GM13977 (cell line): ENCODE results near the gene GATAD2A.

Experiments
- DNase-seq: peaks from one replicate; pipeline ENCODE4 v3.0.0; 2012; ENCODE audit warnings: low spot score
- in situ Hi-C: fragments of 300-500 bp; cut with MboI; formaldehyde crosslinking; loops from one replicate; pipeline ENCODE4 v1.12.0; 2022; ENCODE audit warnings: low sequenced_read_pairs, low pct_unique_long_range_greater_than_20kb, mixed read lengths, inconsistent platforms; ENCODE audit not compliant: unreplicated experiment
- TF ChIP-seq, protein P1 (sequence below): IDR thresholded peaks from 2 replicates; pipeline ENCODE4 v1.5.1; 2012; ENCODE audit warnings: mild to moderate bottlenecking, control low read depth; ENCODE audit not compliant: insufficient read depth; ENCODE audit errors: extremely low read depth, missing control alignments

GATAD2A gene

DNA sequence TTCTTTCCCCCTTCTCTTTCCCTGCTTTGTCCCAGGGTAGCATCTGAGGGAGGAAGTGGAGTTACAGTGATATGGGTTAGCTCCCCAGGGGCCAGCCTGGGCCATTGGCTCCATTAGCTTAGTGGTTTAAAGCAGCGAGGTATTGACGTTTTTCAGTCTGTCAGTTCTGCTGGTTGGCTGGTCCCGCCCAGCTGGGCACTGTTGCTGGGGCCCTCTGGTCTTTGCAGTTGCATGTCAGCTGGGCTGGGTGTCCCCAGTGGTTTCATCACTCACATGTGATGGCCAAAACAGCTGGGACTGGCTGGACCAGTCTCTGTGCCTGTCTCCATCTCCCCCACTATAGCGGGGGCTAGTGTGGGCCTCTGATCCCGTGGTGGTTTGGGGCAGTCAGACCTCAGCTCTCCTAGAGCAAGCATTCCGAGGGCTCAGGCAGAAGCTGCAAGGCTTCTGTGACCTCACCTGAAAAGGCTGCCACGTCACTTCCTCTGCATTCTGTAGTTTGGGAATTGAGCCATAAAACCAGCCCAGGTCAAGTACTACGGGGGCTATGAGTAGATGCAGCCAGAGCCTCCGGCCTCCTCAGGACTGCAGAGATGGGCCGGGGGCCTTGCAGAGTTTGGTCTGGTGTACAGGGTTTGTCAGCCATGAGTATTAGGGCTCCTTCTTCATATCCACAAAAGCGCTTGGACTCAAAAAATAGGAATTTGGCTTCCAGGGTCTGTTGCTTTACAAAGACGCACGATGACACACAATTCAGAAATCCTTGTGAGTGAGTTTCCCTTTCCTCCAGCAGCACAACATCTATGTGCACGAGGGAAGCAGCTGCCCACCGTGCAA lies 79.9 kb downstream of the GATAD2A start:
- DNase-seq: no peak
- TF ChIP-seq, protein P1, sequence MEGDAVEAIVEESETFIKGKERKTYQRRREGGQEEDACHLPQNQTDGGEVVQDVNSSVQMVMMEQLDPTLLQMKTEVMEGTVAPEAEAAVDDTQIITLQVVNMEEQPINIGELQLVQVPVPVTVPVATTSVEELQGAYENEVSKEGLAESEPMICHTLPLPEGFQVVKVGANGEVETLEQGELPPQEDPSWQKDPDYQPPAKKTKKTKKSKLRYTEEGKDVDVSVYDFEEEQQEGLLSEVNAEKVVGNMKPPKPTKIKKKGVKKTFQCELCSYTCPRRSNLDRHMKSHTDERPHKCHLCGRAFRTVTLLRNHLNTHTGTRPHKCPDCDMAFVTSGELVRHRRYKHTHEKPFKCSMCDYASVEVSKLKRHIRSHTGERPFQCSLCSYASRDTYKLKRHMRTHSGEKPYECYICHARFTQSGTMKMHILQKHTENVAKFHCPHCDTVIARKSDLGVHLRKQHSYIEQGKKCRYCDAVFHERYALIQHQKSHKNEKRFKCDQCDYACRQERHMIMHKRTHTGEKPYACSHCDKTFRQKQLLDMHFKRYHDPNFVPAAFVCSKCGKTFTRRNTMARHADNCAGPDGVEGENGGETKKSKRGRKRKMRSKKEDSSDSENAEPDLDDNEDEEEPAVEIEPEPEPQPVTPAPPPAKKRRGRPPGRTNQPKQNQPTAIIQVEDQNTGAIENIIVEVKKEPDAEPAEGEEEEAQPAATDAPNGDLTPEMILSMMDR: no peak
- in situ Hi-C loops: loop anchor here (25.0 kb wide), 1 partner anchor 323 kb away; the partner anchor contains the start of gene MEF2B

GRCh38 chr19:19485998-19486290 lies 80.5 kb downstream of the GATAD2A start:
- in situ Hi-C loops: loop anchor here (25.0 kb wide), 1 partner anchor 324 kb away; the partner anchor contains the start of gene MEF2B
- no peak for DNase-seq
- TF ChIP-seq, protein P1: no peak

DNA sequence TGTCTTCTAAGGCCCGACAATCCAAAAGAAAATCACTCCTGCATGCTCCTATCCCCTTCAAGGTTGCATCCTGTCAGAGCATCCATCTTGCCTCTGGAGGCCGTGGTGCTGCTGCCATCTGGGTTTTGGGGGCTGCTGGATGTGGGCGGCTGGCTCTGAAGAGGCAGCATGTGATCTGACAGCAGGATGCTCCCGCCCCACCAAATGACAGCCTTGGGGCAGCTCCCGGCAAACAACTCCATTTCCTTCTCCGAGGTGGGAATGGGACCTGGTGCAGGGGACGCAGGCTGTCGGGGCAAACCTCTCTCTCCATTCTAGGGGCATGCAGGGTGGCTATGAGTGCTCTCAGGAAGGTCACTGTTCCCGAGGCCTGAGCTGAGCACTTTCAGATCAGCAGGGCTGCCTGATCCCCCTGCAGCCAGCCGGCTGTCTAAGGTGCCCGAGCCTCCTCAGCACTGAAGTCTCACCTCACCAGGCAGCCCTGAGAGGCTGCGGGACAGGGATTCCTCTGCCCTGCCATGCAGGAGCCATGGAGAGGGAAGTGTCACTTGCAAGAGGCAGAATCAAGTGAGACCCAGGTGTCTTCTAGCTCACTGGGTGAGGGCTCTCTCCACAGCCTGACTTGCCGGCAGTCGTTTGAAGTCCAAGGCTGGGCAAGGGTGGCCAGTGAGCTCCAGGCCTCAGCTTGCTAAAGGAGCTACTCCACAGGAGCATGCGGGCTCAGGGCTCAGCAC lies 81.0 kb downstream of the GATAD2A start:
- DNase-seq: no peak
- TF ChIP-seq, protein P1: no peak
- in situ Hi-C loops: loop anchor here (25.0 kb wide), 1 partner anchor 324 kb away; the partner anchor contains the start of gene MEF2B

DNA sequence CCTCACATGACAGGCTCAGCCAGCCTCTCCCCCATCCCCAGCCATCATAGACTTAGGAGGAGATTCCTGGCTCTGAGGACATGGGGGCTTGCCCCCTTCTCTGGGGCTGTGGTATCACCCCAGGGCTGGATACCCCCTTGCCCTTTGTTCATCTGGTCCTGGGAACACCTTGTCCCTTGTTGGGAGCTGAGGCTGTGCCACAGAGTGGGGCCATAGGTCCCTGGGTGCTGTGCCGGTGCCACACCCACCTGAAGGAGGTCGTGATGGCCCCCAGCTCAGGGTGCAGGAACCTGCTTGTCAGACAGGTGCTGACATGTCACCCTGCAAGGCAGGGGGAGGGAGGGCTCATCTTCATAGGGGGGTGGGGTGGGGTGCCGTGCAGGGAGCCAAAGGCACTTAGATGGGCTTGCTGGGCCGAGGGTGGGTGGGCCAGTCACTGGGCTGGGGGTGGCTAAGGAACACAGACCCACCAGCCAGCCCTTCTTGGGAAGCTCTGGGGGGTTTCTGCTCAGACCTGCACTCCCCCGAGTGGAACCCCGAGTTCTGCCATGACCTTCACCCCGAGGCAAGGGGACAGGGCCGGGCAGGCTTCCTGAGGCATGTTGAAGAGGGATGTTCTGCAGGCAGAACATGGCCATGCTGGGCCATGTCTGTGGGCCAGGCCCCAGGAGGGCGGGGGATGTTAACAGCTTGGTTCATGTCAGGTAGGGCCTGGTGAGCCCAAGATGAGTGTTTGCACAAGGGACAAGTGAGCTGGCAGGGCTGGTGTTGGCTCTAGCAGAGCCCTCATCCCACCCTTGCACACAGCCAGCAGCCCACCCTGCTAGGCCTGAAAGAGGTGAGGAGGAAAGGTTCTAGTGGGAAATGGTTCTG lies 81.8 kb downstream of the GATAD2A start:
- TF ChIP-seq, protein P1: no peak
- DNase-seq: no peak
- in situ Hi-C loops: loop anchor here (25.0 kb wide), 1 partner anchor 325 kb away; the partner anchor contains the start of gene MEF2B

- TF ChIP-seq, protein P1: no peak
- DNase-seq: no peak
- in situ Hi-C loops: loop anchor here (25.0 kb wide), 1 partner anchor 326 kb away; the partner anchor contains the start of gene MEF2B
Measured at GRCh38 chr19:19487950-19488874, 82.7 kb downstream of the GATAD2A start.
